ENCODE data around the gene GPR156.

Gene GPR156

GRCh38 chr3:120263792-120264191 lies 21.2 kb downstream of the GPR156 start:
- Histone ChIP-seq H3K27me3 (replicated peaks in 2 of 5; ENCODE audit: control insufficient read depth in 4 of 5, insufficient read depth in 5 of 5, low read length in 4 of 5) (no peaks in the 10 kb centered on the region), H3K4me1 (ENCODE audit: control extremely low read depth in 1 of 4, control insufficient read depth in 4 of 4, insufficient read depth in 4 of 4, low read length in 3 of 4) (no peaks in the 10 kb centered on the region), H3K4me3 (ENCODE audit: control insufficient read depth in 1 of 7, extremely low read depth in 1 of 7, insufficient read depth in 4 of 7, low read depth in 2 of 7, low read length in 6 of 7) (no peak overlapping the region), H3K27ac (ENCODE audit: insufficient read depth in 1 of 2, low read depth in 1 of 2, low read length in 2 of 2, poor library complexity in 1 of 2, severe bottlenecking in 2 of 2) (no peak overlapping the region), H3K36me3 (ENCODE audit: control insufficient read depth in 4 of 4, insufficient read depth in 4 of 4, low read length in 3 of 4) (no peaks in the 10 kb centered on the region), H3K9me3 (ENCODE audit: control extremely low read depth in 1 of 5, control insufficient read depth in 4 of 5, insufficient read depth in 2 of 5, low read depth in 1 of 5, low read length in 4 of 5) (no peaks in the 10 kb centered on the region)
- ChIA-PET POLR2A (no interaction called here), CTCF (no interaction called here)
- WGBS (ENCODE audit: insufficient coverage) = 89% methylated on average over 5 of the region's 5 CpGs
- DNase-seq = no peak

DNA sequence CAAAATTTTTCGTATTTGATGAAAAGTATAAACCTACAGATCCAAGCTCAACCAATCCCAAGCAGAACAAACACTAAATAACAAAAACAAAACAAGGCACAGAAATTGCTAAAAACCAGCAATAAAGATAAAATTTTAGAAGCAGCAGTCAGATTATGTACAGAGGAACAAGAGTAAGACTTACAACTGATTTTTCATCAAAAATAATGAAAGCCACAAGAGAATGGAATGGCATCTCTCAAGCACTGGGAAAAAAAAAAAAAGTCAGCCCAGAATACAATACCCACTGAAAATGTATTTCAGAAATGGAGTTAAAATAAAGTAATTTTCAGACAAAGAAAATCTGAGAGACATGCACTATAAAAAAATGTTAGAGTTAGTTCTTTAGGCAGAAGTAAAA lies 27.0 kb downstream of the GPR156 start:
- Histone ChIP-seq H3K27me3 (replicated peaks in 2 of 5; ENCODE audit: control insufficient read depth in 4 of 5, insufficient read depth in 5 of 5, low read length in 4 of 5) (no peaks in the 10 kb centered on the region), H3K4me1 (ENCODE audit: control extremely low read depth in 1 of 4, control insufficient read depth in 4 of 4, insufficient read depth in 4 of 4, low read length in 3 of 4) (no peaks in the 10 kb centered on the region), H3K36me3 (ENCODE audit: control insufficient read depth in 4 of 4, insufficient read depth in 4 of 4, low read length in 3 of 4) (no peaks in the 10 kb centered on the region), H3K9me3 (ENCODE audit: control extremely low read depth in 1 of 5, control insufficient read depth in 4 of 5, insufficient read depth in 2 of 5, low read depth in 1 of 5, low read length in 4 of 5) (peaks cover 0 to 18% (median 6%) of the 10 kb centered on the region in 5 experiments), H3K4me3 (ENCODE audit: control insufficient read depth in 1 of 7, extremely low read depth in 1 of 7, insufficient read depth in 4 of 7, low read depth in 2 of 7, low read length in 6 of 7) (no peak overlapping the region), H3K27ac (ENCODE audit: insufficient read depth in 1 of 2, low read depth in 1 of 2, low read length in 2 of 2, poor library complexity in 1 of 2, severe bottlenecking in 2 of 2) (no peak overlapping the region)
- ChIA-PET POLR2A (no interaction called here), CTCF (no interaction called here)
- DNase-seq = peak in 1 of 3 donors; percentile 4
- no CpG with 5 or more reads among the region's 1 CpG for WGBS (ENCODE audit: insufficient coverage)

- Histone ChIP-seq H3K27ac (ENCODE audit: insufficient read depth in 1 of 2, low read depth in 1 of 2, low read length in 2 of 2, poor library complexity in 1 of 2, severe bottlenecking in 2 of 2) (no peak overlapping the region), H3K4me3 (ENCODE audit: control insufficient read depth in 1 of 7, extremely low read depth in 1 of 7, insufficient read depth in 4 of 7, low read depth in 2 of 7, low read length in 6 of 7) (no peak overlapping the region), H3K4me1 (ENCODE audit: control extremely low read depth in 1 of 4, control insufficient read depth in 4 of 4, insufficient read depth in 4 of 4, low read length in 3 of 4) (no peaks in the 10 kb centered on the region), H3K27me3 (replicated peaks in 2 of 5; ENCODE audit: control insufficient read depth in 4 of 5, insufficient read depth in 5 of 5, low read length in 4 of 5) (no peaks in the 10 kb centered on the region), H3K9me3 (ENCODE audit: control extremely low read depth in 1 of 5, control insufficient read depth in 4 of 5, insufficient read depth in 2 of 5, low read depth in 1 of 5, low read length in 4 of 5) (no peaks in the 10 kb centered on the region), H3K36me3 (ENCODE audit: control insufficient read depth in 4 of 4, insufficient read depth in 4 of 4, low read length in 3 of 4) (no peaks in the 10 kb centered on the region)
- no peak for DNase-seq
- ChIA-PET CTCF (interaction anchor here (0.8 to 3.0 kb wide), 10 partner anchors 7 to 352 kb away, joined by 3 to 54 read pairs (median 4); no protein-coding TSS in a partner anchor), POLR2A (no interaction called here)
These were observed 39.6 kb downstream of the GPR156 start for GRCh38 chr3:120245386-120245785.

DNA sequence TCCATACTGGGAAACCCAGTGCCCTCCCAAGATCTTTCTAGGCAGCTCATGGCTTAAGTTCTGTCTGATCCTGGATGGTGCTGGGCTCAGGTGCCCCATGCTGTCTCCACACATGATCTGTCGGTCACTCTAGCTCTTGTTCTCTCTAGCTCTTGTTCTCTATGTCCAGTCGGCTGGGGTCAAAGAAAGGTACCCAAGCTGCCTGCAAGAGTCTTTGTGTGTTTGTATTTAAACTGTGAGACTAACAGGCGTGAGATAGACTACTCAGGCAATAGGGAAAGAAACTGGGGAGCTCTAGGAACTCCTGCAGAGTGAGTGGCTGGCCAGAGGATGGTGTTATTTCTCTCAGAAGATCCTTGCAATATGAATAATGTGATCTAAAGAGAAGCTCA lies 40.2 kb downstream of the GPR156 start:
- ChIA-PET CTCF (interaction anchor here (0.8 to 3.0 kb wide), 13 partner anchors 17 to 351 kb away, joined by 3 to 54 read pairs (median 4); partner anchors contain the start of gene LRRC58), POLR2A (no interaction called here)
- no peak overlapping the region for H3K4me3 ChIP-seq (ENCODE audit: control insufficient read depth in 1 of 7, extremely low read depth in 1 of 7, insufficient read depth in 4 of 7, low read depth in 2 of 7, low read length in 6 of 7)
- WGBS (ENCODE audit: insufficient coverage) = 86% methylated on average over 1 of the region's 3 CpGs
- DNase-seq = no peak
- no peaks in the 10 kb centered on the region for H3K9me3 ChIP-seq (ENCODE audit: control extremely low read depth in 1 of 5, control insufficient read depth in 4 of 5, insufficient read depth in 2 of 5, low read depth in 1 of 5, low read length in 4 of 5)
- no peaks in the 10 kb centered on the region for H3K27me3 ChIP-seq (replicated peaks in 2 of 5; ENCODE audit: control insufficient read depth in 4 of 5, insufficient read depth in 5 of 5, low read length in 4 of 5)
- no peaks in the 10 kb centered on the region for H3K4me1 ChIP-seq (ENCODE audit: control extremely low read depth in 1 of 4, control insufficient read depth in 4 of 4, insufficient read depth in 4 of 4, low read length in 3 of 4)
- no peaks in the 10 kb centered on the region for H3K36me3 ChIP-seq (ENCODE audit: control insufficient read depth in 4 of 4, insufficient read depth in 4 of 4, low read length in 3 of 4)
- H3K27ac ChIP-seq (ENCODE audit: insufficient read depth in 1 of 2, low read depth in 1 of 2, low read length in 2 of 2, poor library complexity in 1 of 2, severe bottlenecking in 2 of 2) = no peak overlapping the region

DNA sequence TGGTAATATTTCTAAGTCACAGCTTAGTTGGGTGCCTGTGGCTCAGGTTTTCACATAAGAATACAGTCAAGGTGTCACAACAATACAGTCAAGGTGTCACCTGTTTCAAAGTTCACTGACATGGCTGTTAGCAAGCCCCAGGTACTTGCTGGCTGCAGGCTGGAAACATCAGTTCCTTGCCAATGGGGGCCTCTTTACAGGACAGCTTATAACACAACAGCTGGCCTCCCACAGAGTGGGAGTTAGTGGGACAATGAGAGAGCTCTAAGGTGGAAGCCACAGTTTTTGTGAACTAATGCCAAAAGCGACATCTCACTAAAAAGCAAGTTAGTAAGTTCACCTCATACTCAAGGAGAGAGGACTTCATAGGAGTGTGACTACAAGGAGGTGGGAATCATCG lies 45.4 kb downstream of the GPR156 start:
- CTCF ChIA-PET = interaction anchor here (1.2 to 2.2 kb wide), 2 partner anchors 177 to 319 kb away, joined by 3 to 9 read pairs; no protein-coding TSS in a partner anchor

GRCh38 chr3:120227710-120228347 lies 57.2 kb downstream of the GPR156 start:
- Histone ChIP-seq H3K4me3 (ENCODE audit: control insufficient read depth in 1 of 7, extremely low read depth in 1 of 7, insufficient read depth in 4 of 7, low read depth in 2 of 7, low read length in 6 of 7) (no peak overlapping the region), H3K27me3 (replicated peaks in 2 of 5; ENCODE audit: control insufficient read depth in 4 of 5, insufficient read depth in 5 of 5, low read length in 4 of 5) (no peaks in the 10 kb centered on the region), H3K4me1 (ENCODE audit: control extremely low read depth in 1 of 4, control insufficient read depth in 4 of 4, insufficient read depth in 4 of 4, low read length in 3 of 4) (peaks cover 0 to 18% (median 1%) of the 10 kb centered on the region in 4 experiments), H3K27ac (ENCODE audit: insufficient read depth in 1 of 2, low read depth in 1 of 2, low read length in 2 of 2, poor library complexity in 1 of 2, severe bottlenecking in 2 of 2) (no peak overlapping the region), H3K36me3 (ENCODE audit: control insufficient read depth in 4 of 4, insufficient read depth in 4 of 4, low read length in 3 of 4) (no peaks in the 10 kb centered on the region), H3K9me3 (ENCODE audit: control extremely low read depth in 1 of 5, control insufficient read depth in 4 of 5, insufficient read depth in 2 of 5, low read depth in 1 of 5, low read length in 4 of 5) (peaks cover 0 to 4% (median 3%) of the 10 kb centered on the region in 5 experiments)
- DNase-seq = peak in 2 of 3 donors; percentile 6 to 31
- WGBS (ENCODE audit: insufficient coverage) = 38% methylated on average over 1 of the region's 2 CpGs
- ChIA-PET POLR2A (no interaction called here), CTCF (interaction anchor here (3.1 kb wide), 1 partner anchor 16 kb away, joined by 13 read pairs; no protein-coding TSS in a partner anchor)

More for the DNA sequence above, 45.4 kb downstream of the GPR156 start:
- no peak overlapping the region for H3K27ac ChIP-seq (ENCODE audit: insufficient read depth in 1 of 2, low read depth in 1 of 2, low read length in 2 of 2, poor library complexity in 1 of 2, severe bottlenecking in 2 of 2)
- H3K27me3 ChIP-seq (replicated peaks in 2 of 5; ENCODE audit: control insufficient read depth in 4 of 5, insufficient read depth in 5 of 5, low read length in 4 of 5) = no peaks in the 10 kb centered on the region
- 100% methylated on average over 1 of the region's 2 CpGs for WGBS (ENCODE audit: insufficient coverage)
- no peak overlapping the region for H3K4me3 ChIP-seq (ENCODE audit: control insufficient read depth in 1 of 7, extremely low read depth in 1 of 7, insufficient read depth in 4 of 7, low read depth in 2 of 7, low read length in 6 of 7)
- H3K4me1 ChIP-seq (ENCODE audit: control extremely low read depth in 1 of 4, control insufficient read depth in 4 of 4, insufficient read depth in 4 of 4, low read length in 3 of 4) = peaks cover 0 to 4% (median 0%) of the 10 kb centered on the region in 4 experiments
- DNase-seq = no peak
- H3K36me3 ChIP-seq (ENCODE audit: control insufficient read depth in 4 of 4, insufficient read depth in 4 of 4, low read length in 3 of 4) = no peaks in the 10 kb centered on the region
- H3K9me3 ChIP-seq (ENCODE audit: control extremely low read depth in 1 of 5, control insufficient read depth in 4 of 5, insufficient read depth in 2 of 5, low read depth in 1 of 5, low read length in 4 of 5) = no peaks in the 10 kb centered on the region
- POLR2A ChIA-PET = no interaction called here

DNA sequence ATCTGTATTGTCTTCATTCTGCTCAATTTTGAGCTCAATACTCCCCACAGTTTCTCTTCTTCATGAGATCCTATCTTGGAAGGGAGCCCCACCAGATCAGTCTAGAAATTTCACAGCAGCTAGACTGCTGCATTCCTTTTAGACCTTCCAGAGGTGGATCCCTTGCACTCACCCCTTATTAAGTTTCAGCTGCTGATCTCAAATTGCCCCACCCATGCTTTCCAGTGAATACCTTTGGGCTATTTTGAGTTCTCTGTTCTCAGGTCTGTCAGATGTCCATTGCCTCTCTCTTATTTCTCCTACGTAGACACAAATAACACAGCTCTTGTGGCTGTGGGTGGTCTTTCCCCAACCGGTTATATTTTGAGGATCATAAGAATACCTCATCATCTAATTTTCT lies 60.8 kb downstream of the GPR156 start:
- Histone ChIP-seq H3K4me3 (ENCODE audit: control insufficient read depth in 1 of 7, extremely low read depth in 1 of 7, insufficient read depth in 4 of 7, low read depth in 2 of 7, low read length in 6 of 7) (no peak overlapping the region), H3K27me3 (replicated peaks in 2 of 5; ENCODE audit: control insufficient read depth in 4 of 5, insufficient read depth in 5 of 5, low read length in 4 of 5) (no peaks in the 10 kb centered on the region), H3K4me1 (ENCODE audit: control extremely low read depth in 1 of 4, control insufficient read depth in 4 of 4, insufficient read depth in 4 of 4, low read length in 3 of 4) (peaks cover 0 to 18% (median 1%) of the 10 kb centered on the region in 4 experiments), H3K9me3 (ENCODE audit: control extremely low read depth in 1 of 5, control insufficient read depth in 4 of 5, insufficient read depth in 2 of 5, low read depth in 1 of 5, low read length in 4 of 5) (no peaks in the 10 kb centered on the region), H3K36me3 (ENCODE audit: control insufficient read depth in 4 of 4, insufficient read depth in 4 of 4, low read length in 3 of 4) (no peaks in the 10 kb centered on the region), H3K27ac (ENCODE audit: insufficient read depth in 1 of 2, low read depth in 1 of 2, low read length in 2 of 2, poor library complexity in 1 of 2, severe bottlenecking in 2 of 2) (no peak overlapping the region)
- no peak for DNase-seq
- CTCF ChIA-PET = interaction anchor here (1.2 kb wide), 1 partner anchor 19 kb away, joined by 4 read pairs; no protein-coding TSS in a partner anchor
- no CpG with 5 or more reads among the region's 2 CpGs for WGBS (ENCODE audit: insufficient coverage)
- POLR2A ChIA-PET = no interaction called here
